Glutamatergic neuron (in vitro differentiated cells): ENCODE data around the gene MICU1. TPM values are rescaled to one million over a fixed set of nuclear protein-coding genes. Genes with fewer than 3 reads are reported as not detected.

Source experiments
- DNase-seq: peaks from one replicate; pipeline ENCODE4 v3.0.0; 2022
- H3K27ac Mint-ChIP-seq: one replicate; pipeline ENCODE4 v1.8.0; 2020; ENCODE audit warnings: mild to moderate bottlenecking, mixed read lengths, inconsistent platforms; ENCODE audit not compliant: unreplicated experiment
- H3K27me3 Mint-ChIP-seq: one replicate; pipeline ENCODE4 v1.8.0; 2020; ENCODE audit warnings: mild to moderate bottlenecking, moderate library complexity, mixed read lengths, inconsistent platforms; ENCODE audit not compliant: unreplicated experiment
- H3K36me3 Mint-ChIP-seq: one replicate; pipeline ENCODE4 v1.8.0; 2020; ENCODE audit warnings: mild to moderate bottlenecking, mixed read lengths, inconsistent platforms; ENCODE audit not compliant: unreplicated experiment
- H3K4me1 Mint-ChIP-seq: one replicate; pipeline ENCODE4 v1.8.0; 2020; ENCODE audit warnings: mild to moderate bottlenecking, low read depth, mixed read lengths, inconsistent platforms; ENCODE audit not compliant: unreplicated experiment
- H3K4me3 Mint-ChIP-seq: one replicate; pipeline ENCODE4 v1.8.0; 2020; ENCODE audit warnings: mild to moderate bottlenecking, mixed read lengths, inconsistent platforms; ENCODE audit not compliant: unreplicated experiment
- H3K9me3 Mint-ChIP-seq: one replicate; pipeline ENCODE4 v1.8.0; 2020; ENCODE audit warnings: mild to moderate bottlenecking, moderate library complexity, mixed read lengths, inconsistent platforms; ENCODE audit not compliant: unreplicated experiment
- CTCF ChIP-seq: fragments of 200-600 bp; sonication (generic); IDR thresholded peaks from one replicate; pipeline ENCODE4 v1.5.0; 2021; ENCODE audit not compliant: partially characterized antibody, unreplicated experiment
- total RNA-seq: library from RNA; stranded (reverse); fragmentation: NEBNext Ultra II Directional; extraction: Animal tissue kit (Norgen Biotek cat#: 25700); gene quantifications from one replicate; pipeline ENCODE4 v1.2.1, GENCODE V29; 2021; ENCODE audit not compliant: unreplicated experiment

The MICU1 gene
- total RNA-seq, 1 donor from 2014 or later = 33.5 TPM

DNA sequence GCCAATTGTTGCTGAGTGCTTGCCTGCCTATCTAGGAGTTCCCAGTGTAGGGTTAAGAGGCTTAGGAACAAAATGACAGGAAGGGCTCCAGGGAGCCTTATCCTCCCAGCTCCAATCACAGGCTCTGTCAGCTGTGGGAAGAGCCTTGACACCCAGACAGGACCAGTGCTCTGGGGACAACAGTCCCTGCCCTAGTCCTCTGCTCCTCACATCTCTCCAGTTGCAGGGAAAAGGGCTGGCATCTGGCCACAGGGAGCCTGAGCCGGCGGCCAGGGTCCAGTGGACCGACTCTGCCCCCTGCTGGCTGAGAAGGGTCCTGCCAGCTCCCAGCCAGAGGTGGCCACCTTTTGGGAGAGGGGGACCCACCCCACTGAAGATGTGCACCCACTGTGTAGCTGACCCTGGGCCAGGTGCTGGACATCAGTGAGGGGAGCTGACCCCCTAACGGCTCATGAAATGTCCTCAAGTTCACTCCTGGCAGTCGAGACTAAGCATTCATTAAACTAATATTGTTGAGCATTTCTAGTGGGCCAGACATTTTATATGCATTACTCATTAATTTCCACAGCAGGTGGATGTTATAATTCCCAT is 288.7 kb downstream of the MICU1 start:
- peaks cover 7% of the 10 kb centered on the region for H3K9me3 Mint-ChIP-seq
- peaks cover 2% of the 10 kb centered on the region for H3K27me3 Mint-ChIP-seq
- no peaks in the 10 kb centered on the region for H3K36me3 Mint-ChIP-seq
- TF ChIP-seq CTCF = peak; percentile 97
- H3K4me3 Mint-ChIP-seq = no peak overlapping the region
- H3K4me1 Mint-ChIP-seq = peaks cover 23% of the 10 kb centered on the region
- H3K27ac Mint-ChIP-seq = peak overlapping the region; percentile 73
- DNase-seq = peak; percentile 89

- peak overlapping the region; percentile 46 for H3K4me3 Mint-ChIP-seq
- peaks cover 2% of the 10 kb centered on the region for H3K27me3 Mint-ChIP-seq
- peak overlapping the region; percentile 73 for H3K27ac Mint-ChIP-seq
- peaks cover 7% of the 10 kb centered on the region for H3K9me3 Mint-ChIP-seq
- peaks cover 26% of the 10 kb centered on the region for H3K4me1 Mint-ChIP-seq
- TF ChIP-seq CTCF = no peak
- no peak for DNase-seq
- H3K36me3 Mint-ChIP-seq = no peaks in the 10 kb centered on the region
Observed at GRCh38 chr10:72336259-72337038, 289.4 kb downstream of the MICU1 start.

GRCh38 chr10:72335394-72336258 is 290.3 kb downstream of the MICU1 start:
- DNase-seq = peak; percentile 49
- Mint-ChIP-seq H3K36me3 (no peaks in the 10 kb centered on the region), H3K9me3 (peaks cover 9% of the 10 kb centered on the region), H3K4me1 (peaks cover 28% of the 10 kb centered on the region), H3K27ac (no peak overlapping the region), H3K27me3 (peaks cover 2% of the 10 kb centered on the region), H3K4me3 (no peak overlapping the region)
- TF ChIP-seq CTCF = no peak

DNA sequence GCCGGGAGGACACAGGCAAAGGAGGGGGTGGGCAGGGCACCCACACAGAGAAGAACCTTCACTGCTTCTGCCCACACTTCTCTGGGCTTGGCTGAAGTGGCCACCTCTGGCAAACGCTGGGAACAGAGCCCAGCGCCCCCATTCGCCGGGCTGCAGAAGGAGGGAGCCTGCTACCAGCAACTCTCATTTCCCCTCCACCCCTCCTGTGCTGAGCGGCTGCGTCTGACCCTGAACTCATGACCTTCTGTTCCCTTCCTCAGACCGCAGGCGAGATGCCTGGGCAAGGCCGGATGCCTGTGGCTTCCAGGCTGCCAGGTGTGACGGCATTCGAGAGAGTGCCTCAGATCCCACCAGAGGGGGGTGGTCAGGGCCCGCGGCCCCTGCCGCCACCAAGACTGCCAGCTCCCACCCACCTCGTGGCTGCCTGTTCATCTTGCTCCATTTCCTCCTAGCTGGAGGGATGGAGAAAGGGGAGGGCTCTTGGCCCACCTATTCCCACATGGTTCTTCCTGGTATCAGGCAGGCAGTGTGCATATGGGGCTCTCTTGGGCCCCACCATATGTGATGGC is 291.0 kb downstream of the MICU1 start:
- H3K9me3 Mint-ChIP-seq = peaks cover 10% of the 10 kb centered on the region
- peak overlapping the region; percentile 55 for H3K4me3 Mint-ChIP-seq
- peaks cover 2% of the 10 kb centered on the region for H3K27me3 Mint-ChIP-seq
- DNase-seq = peak; percentile 50
- H3K27ac Mint-ChIP-seq = peak overlapping the region; percentile 82
- TF ChIP-seq CTCF = no peak
- no peaks in the 10 kb centered on the region for H3K36me3 Mint-ChIP-seq
- peaks cover 31% of the 10 kb centered on the region for H3K4me1 Mint-ChIP-seq
